HCT116 (cell line): Measurements from ENCODE around the gene RPS24. TPM values are rescaled to one million over a fixed set of nuclear protein-coding genes. Genes with fewer than 3 reads are reported as not detected.

ENCODE experiments used
- ATAC-seq: fragments of 200-7000 bp; cut with Tn5 transposase; 2 replicates; pipeline ENCODE4 v1.9.1; 2020; ENCODE audit warnings: mild to moderate bottlenecking, moderate library complexity
- BruUV-seq: library from RNA; stranded (reverse); fragments of 400-500 nt; replicated peaks from 2 replicates; lab custom pipeline; 2021; lab: Mats Ljungman, UMichigan
- CTCF ChIA-PET: fragments of 300-600 bp; sonication (Branson Sonifier 250); formaldehyde crosslinking; loops from one replicate; lab custom pipeline; 2021; ENCODE audit warnings: antibody characterized with exemption; lab: Charles Lee
- POLR2A ChIA-PET: fragments of 300-600, 350-600 bp; sonication (Branson Sonifier 250); formaldehyde crosslinking; loops from one replicate; lab custom pipeline; 2021; ENCODE audit warnings: antibody characterized with exemption; lab: Charles Lee
- RAD21 ChIA-PET, 2 experiments: fragments of 300-600 bp; sonication (Branson Sonifier 250); formaldehyde crosslinking; loops; one replicate each; lab custom pipeline; 2023; ENCODE audit warnings: low total read pairs in 2 of 2; ENCODE audit not compliant: uncharacterized antibody in 2 of 2, unreplicated experiment in 2 of 2, low non-redundant PET in 1 of 2; lab: Charles Lee
- DNase-seq: peaks from one replicate; pipeline ENCODE4 v3.0.0-alpha.2; 2010; ENCODE audit warnings: low read depth, low spot score
- H2AFZ ChIP-seq: fragments of 200-600 bp; shearing (Covaris generic), sonication (generic); 2 replicates; pipeline ENCODE4 v1.6.1; 2017; ENCODE audit warnings: low read depth, mixed run types, mixed read lengths, antibody characterized with exemption, low read length; ENCODE audit not compliant: poor library complexity, severe bottlenecking
- H3K27ac ChIP-seq: 2 replicates; pipeline ENCODE4 v1.5.1; 2012; ENCODE audit warnings: low read depth, low read length
- H3K27me3 ChIP-seq: fragments of 200-600 bp; sonication (generic); 2 replicates; pipeline ENCODE4 v1.6.1; 2016; ENCODE audit warnings: mixed run types, low read length, mixed read lengths; ENCODE audit not compliant: insufficient read depth
- H3K36me3 ChIP-seq, 2 experiments: fragments of 200-500 bp in 1 of 2; fragments of 200-600 bp in 1 of 2; sonication (Bioruptor generic) in 1 of 2; sonication (generic) in 1 of 2; 2 replicates each; pipeline versions ENCODE4 v1.5.1 to v1.6.1; 2014 to 2016; ENCODE audit warnings: low read length in 2 of 2, inconsistent platforms in 1 of 2, mixed read lengths in 1 of 2, mixed run types in 1 of 2; ENCODE audit not compliant: insufficient read depth in 2 of 2, control insufficient read depth in 1 of 2
- H3K4me1 ChIP-seq, 2 experiments: fragments of 200-600 bp in 1 of 2; sonication (generic) in 1 of 2; 2 replicates each; pipeline versions ENCODE4 v1.5.1 to v1.6.1; 2012 to 2017; ENCODE audit warnings: low read length in 2 of 2, inconsistent platforms in 1 of 2, mild to moderate bottlenecking in 1 of 2, mixed read lengths in 1 of 2, mixed run types in 1 of 2, moderate library complexity in 1 of 2; ENCODE audit not compliant: insufficient read depth in 2 of 2, control insufficient read depth in 1 of 2
- H3K4me2 ChIP-seq: fragments of 200-600 bp; sonication (generic); 2 replicates; pipeline ENCODE4 v1.6.1; 2017; ENCODE audit warnings: mixed run types, low read length, mixed read lengths
- H3K4me3 ChIP-seq, 2 experiments: fragments of 200-600 bp in 1 of 2; sonication (generic) in 1 of 2; replicated peaks in 1 of 2; 2 replicates each; pipeline ENCODE4 v1.5.1; 2011 to 2016; ENCODE audit warnings: low read length in 2 of 2, control low read depth in 1 of 2, low read depth in 1 of 2, mild to moderate bottlenecking in 1 of 2, mixed read lengths in 1 of 2, mixed run types in 1 of 2
- H3K79me2 ChIP-seq: fragments of 200-600 bp; sonication (generic); 2 replicates; pipeline ENCODE4 v1.6.1; 2017; ENCODE audit warnings: mild to moderate bottlenecking, mixed run types, low read length, moderate library complexity, mixed read lengths; ENCODE audit not compliant: insufficient read depth
- H3K9ac ChIP-seq: fragments of 200-600 bp; sonication (generic); 2 replicates; pipeline ENCODE4 v1.6.1; 2016; ENCODE audit warnings: low read length, mixed read lengths
- H3K9me2 ChIP-seq: fragments of 200-600 bp; sonication (generic), shearing (Covaris generic); 2 replicates; pipeline ENCODE4 v1.6.1; 2017; ENCODE audit warnings: mixed run types, mild to moderate bottlenecking, moderate library complexity; ENCODE audit not compliant: insufficient read depth
- H3K9me3 ChIP-seq, 2 experiments: fragments of 200-500 bp in 1 of 2; fragments of 200-600 bp in 1 of 2; sonication (Bioruptor generic) in 1 of 2; sonication (generic) in 1 of 2; 2 replicates each; pipeline ENCODE4 v1.6.1; 2014 to 2017; ENCODE audit warnings: low read length in 2 of 2, mixed read lengths in 2 of 2, inconsistent platforms in 1 of 2, low read depth in 1 of 2, mild to moderate bottlenecking in 1 of 2, mixed run types in 1 of 2, moderate library complexity in 1 of 2; ENCODE audit not compliant: control insufficient read depth in 1 of 2, insufficient read depth in 1 of 2
- H4K20me1 ChIP-seq: fragments of 200-600 bp; sonication (generic), shearing (Covaris generic); 2 replicates; pipeline ENCODE4 v1.6.1; 2017; ENCODE audit warnings: mixed run types, mild to moderate bottlenecking, moderate library complexity; ENCODE audit not compliant: insufficient read depth
- CEBPB ChIP-seq: IDR thresholded peaks from 2 replicates; pipeline ENCODE4 v1.6.1; 2012; ENCODE audit warnings: low read depth
- EGR1 ChIP-seq: IDR thresholded peaks from 2 replicates; pipeline ENCODE4 v1.6.1; 2012; ENCODE audit warnings: low read depth
- ELF1 ChIP-seq: IDR thresholded peaks from 2 replicates; pipeline ENCODE4 v1.6.1; 2012; ENCODE audit warnings: low read depth, borderline replicate concordance
- EZH2 ChIP-seq: fragments of 200-600 bp; sonication (generic); IDR thresholded peaks from 2 replicates; pipeline ENCODE4 v1.6.1; 2017; ENCODE audit warnings: antibody characterized with exemption, mixed run types
- EZH2phosphoT487 ChIP-seq: fragments of 200-600 bp; IDR thresholded peaks from 2 replicates; pipeline ENCODE4 v1.6.1; 2018; ENCODE audit warnings: antibody characterized with exemption, borderline replicate concordance
- JUND ChIP-seq: IDR thresholded peaks from 2 replicates; pipeline ENCODE4 v1.6.1; 2012
- POLR2A ChIP-seq: IDR thresholded peaks from 2 replicates; pipeline ENCODE4 v1.7.0; 2011; ENCODE audit warnings: borderline replicate concordance; ENCODE audit not compliant: insufficient read depth, insufficient read length; ENCODE audit errors: extremely low read depth
- POLR2AphosphoS5 ChIP-seq: IDR thresholded peaks from 2 replicates; pipeline ENCODE4 v1.6.1; 2011; ENCODE audit warnings: mild to moderate bottlenecking, low read depth, low read length, moderate library complexity
- RAD21 ChIP-seq: IDR thresholded peaks from 2 replicates; pipeline ENCODE4 v1.6.1; 2012; ENCODE audit warnings: low read depth, mild to moderate bottlenecking
- SIN3A ChIP-seq: IDR thresholded peaks from 2 replicates; pipeline ENCODE4 v1.6.1; 2012; ENCODE audit warnings: low read depth
- SRF ChIP-seq: IDR thresholded peaks from 2 replicates; pipeline ENCODE4 v1.6.1; 2012; ENCODE audit warnings: low read depth
- TCF7L2 ChIP-seq: IDR thresholded peaks from 2 replicates; pipeline ENCODE4 v1.7.0; 2011; ENCODE audit warnings: borderline replicate concordance, inconsistent platforms; ENCODE audit not compliant: insufficient read depth, insufficient read length; ENCODE audit errors: extremely low read depth
- YY1 ChIP-seq: IDR thresholded peaks from 2 replicates; pipeline ENCODE4 v1.6.1; 2011; ENCODE audit warnings: low read length, low read depth, moderate library complexity, mild to moderate bottlenecking; ENCODE audit not compliant: insufficient replicate concordance; ENCODE audit errors: extremely low read depth
- ZFX ChIP-seq: fragments of 450-650 bp; IDR thresholded peaks from 2 replicates; pipeline ENCODE4 v1.6.1; 2017
- ZNF274 ChIP-seq: fragments of 200-500 bp; sonication (Bioruptor generic); IDR thresholded peaks from 2 replicates; pipeline ENCODE4 v1.6.1; 2014; ENCODE audit warnings: mild to moderate bottlenecking, low read depth, low read length, inconsistent platforms
- intact Hi-C: fragments of 100-400 bp; cut with micrococcal nuclease; formaldehyde crosslinking; loops from 2 replicates; pipeline ENCODE4 v1.10.0; 2022
- total RNA-seq: library from RNA; stranded (reverse); gene quantifications from one replicate; pipeline ENCODE4 v1.2.1, GENCODE V29; 2021; ENCODE audit not compliant: unreplicated experiment
- TF ChIP-seq, protein P1 (sequence below): IDR thresholded peaks from 2 replicates; pipeline ENCODE4 v1.6.1; 2012
- TF ChIP-seq, protein P2 (sequence below): IDR thresholded peaks from 2 replicates; pipeline ENCODE4 v1.6.1; 2011; ENCODE audit warnings: mild to moderate bottlenecking, low read length, moderate library complexity; ENCODE audit not compliant: insufficient replicate concordance; ENCODE audit errors: extremely low read depth

The RPS24 gene
- total RNA-seq, 1 experiment from 2014 or later, result 1,764 TPM

DNA sequence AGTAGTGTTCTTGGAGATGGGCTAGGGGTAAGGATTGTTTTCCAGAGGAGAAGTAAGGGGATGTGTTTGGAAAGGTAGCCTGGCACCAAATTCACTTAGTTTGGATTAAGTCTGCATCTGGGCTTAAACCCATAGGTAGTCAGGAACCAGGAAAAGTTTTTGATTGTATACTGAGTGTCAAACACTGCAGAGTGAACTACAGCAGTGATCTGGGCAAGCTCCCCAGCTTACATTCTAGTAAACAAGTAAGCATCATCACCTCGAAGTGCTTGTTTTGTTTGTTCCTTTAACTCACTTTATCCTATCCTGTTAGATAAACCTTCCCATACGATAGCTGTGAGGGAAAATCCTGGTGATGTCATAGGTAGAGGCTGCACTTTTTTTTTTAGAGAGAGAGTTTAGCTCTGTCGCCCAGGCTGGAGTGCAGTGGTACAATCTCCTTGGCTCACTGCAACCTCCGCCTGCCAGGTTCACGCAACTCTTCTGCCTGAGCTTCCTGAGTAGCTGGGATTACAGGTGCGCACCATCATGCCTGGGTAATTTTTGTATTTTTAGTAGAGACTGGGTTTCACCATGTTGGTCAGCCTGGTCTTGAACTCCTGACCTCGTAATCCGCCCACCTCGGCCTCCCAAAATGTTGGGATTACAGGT is 2.4 kb downstream of the RPS24 start:
- ChIA-PET RAD21 (no interaction called here), CTCF (interaction anchor here (2.7 kb wide), 1 partner anchor 11 kb away, joined by 9 read pairs; no protein-coding TSS in a partner anchor), POLR2A (no interaction called here)
- DNase-seq (no peak), ATAC-seq (no peak)
- H3K27me3 ChIP-seq, result no peaks in the 10 kb centered on the region
- H2AFZ ChIP-seq, result no peak overlapping the region
- H3K9me3 ChIP-seq, result no peaks in the 10 kb centered on the region
- peaks cover 7 to 20% of the 10 kb centered on the region in 2 experiments; a peak in 3 of 4 replicates for H3K4me1 ChIP-seq
- H3K9ac ChIP-seq, result 0 out of 2 replicates have a peak overlapping the region, but pooled peaks have one; percentile 87
- TF ChIP-seq, protein P1, sequence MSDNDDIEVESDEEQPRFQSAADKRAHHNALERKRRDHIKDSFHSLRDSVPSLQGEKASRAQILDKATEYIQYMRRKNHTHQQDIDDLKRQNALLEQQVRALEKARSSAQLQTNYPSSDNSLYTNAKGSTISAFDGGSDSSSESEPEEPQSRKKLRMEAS, result no peak
- TF ChIP-seq POLR2AphosphoS5, result peak; percentile 23; the same call in 1 of the 2 replicates
- H3K4me3 ChIP-seq, result no peak overlapping the region
- peaks cover 75% of the 10 kb centered on the region for H3K79me2 ChIP-seq
- H3K9me2 ChIP-seq, result no peaks in the 10 kb centered on the region
- H4K20me1 ChIP-seq, result peaks cover 68% of the 10 kb centered on the region
- peaks cover 61 to 68% of the 10 kb centered on the region in 2 experiments for H3K36me3 ChIP-seq
- peak overlapping the region; percentile 89 for H3K4me2 ChIP-seq
- intact Hi-C loops, result no loop called here
- BruUV-seq, result no TSS peak
- H3K27ac ChIP-seq, result no peak overlapping the region

DNA sequence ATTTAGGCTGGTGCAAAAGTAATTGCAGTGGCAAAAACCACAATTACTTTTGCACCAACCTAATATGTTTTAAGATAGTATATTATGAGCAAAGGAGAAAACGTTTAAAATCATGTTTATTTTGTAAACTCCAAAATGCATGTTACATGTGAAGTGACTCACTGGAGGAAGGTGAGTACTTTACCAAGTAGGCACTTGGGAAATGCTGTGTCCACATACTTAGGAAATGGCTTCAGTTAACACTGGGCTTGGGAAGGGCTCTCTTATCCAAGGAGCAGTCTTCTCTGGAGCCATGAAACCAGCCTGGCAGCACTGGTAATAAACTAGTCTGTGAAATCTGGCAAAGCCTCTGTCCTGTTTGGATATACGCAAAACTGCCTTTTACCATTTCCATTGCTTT is 4.4 kb downstream of the RPS24 start:
- RAD21 ChIA-PET, result no interaction called here
- H3K27me3 ChIP-seq, result no peaks in the 10 kb centered on the region
- no peak for DNase-seq
- POLR2A ChIA-PET, result no interaction called here
- H3K4me2 ChIP-seq, result no peak overlapping the region
- no peaks in the 10 kb centered on the region for H3K9me2 ChIP-seq
- H4K20me1 ChIP-seq, result peaks cover 85% of the 10 kb centered on the region
- intact Hi-C loops, result no loop called here
- peaks cover 81% of the 10 kb centered on the region for H3K79me2 ChIP-seq
- peaks cover 68 to 80% of the 10 kb centered on the region in 2 experiments for H3K36me3 ChIP-seq
- CTCF ChIA-PET, result no interaction called here
- H3K9me3 ChIP-seq, result no peaks in the 10 kb centered on the region
- BruUV-seq, result no TSS peak
- no peak overlapping the region for H3K9ac ChIP-seq
- H3K27ac ChIP-seq, result no peak overlapping the region
- no peak overlapping the region for H2AFZ ChIP-seq
- H3K4me3 ChIP-seq, result no peak overlapping the region
- no peak for TF ChIP-seq ZFX
- TF ChIP-seq RAD21, result no peak
- TF ChIP-seq JUND, result no peak
- no peak for TF ChIP-seq EZH2
- TF ChIP-seq, protein P1, result no peak
- no peak for TF ChIP-seq SIN3A
- TF ChIP-seq SRF, result no peak
- TF ChIP-seq, protein P2, sequence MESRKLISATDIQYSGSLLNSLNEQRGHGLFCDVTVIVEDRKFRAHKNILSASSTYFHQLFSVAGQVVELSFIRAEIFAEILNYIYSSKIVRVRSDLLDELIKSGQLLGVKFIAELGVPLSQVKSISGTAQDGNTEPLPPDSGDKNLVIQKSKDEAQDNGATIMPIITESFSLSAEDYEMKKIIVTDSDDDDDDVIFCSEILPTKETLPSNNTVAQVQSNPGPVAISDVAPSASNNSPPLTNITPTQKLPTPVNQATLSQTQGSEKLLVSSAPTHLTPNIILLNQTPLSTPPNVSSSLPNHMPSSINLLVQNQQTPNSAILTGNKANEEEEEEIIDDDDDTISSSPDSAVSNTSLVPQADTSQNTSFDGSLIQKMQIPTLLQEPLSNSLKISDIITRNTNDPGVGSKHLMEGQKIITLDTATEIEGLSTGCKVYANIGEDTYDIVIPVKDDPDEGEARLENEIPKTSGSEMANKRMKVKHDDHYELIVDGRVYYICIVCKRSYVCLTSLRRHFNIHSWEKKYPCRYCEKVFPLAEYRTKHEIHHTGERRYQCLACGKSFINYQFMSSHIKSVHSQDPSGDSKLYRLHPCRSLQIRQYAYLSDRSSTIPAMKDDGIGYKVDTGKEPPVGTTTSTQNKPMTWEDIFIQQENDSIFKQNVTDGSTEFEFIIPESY, result no peak
- TF ChIP-seq ZNF274, result no peak
- TF ChIP-seq POLR2A, result no peak
- no peak for TF ChIP-seq CEBPB
- no peak for TF ChIP-seq ELF1
- no peak for TF ChIP-seq EZH2phosphoT487
- TF ChIP-seq TCF7L2, result no peak
- TF ChIP-seq EGR1, result no peak
- TF ChIP-seq YY1, result no peak
- TF ChIP-seq, all 23 proteins: peak for 0
- no peak for ATAC-seq
- H3K4me1 ChIP-seq, result peaks cover 7 to 20% of the 10 kb centered on the region in 2 experiments; a peak in 3 of 4 replicates
